D721Med (cell line): ENCODE data around the gene SLC39A11.

Experiments
- DNase-seq: peaks from one replicate; pipeline ENCODE4 v3.0.0; 2011; ENCODE audit warnings: low spot score; ENCODE audit not compliant: insufficient read length
- FAIRE-seq: peaks from 2 replicates; lab custom pipeline; 2011; peaks lifted over from hg19 to GRCh38; lab: Jason Lieb, UNC
- TF ChIP-seq, protein P1 (sequence below): IDR thresholded peaks from 2 replicates; pipeline ENCODE4 v1.5.1; 2012; ENCODE audit warnings: mild to moderate bottlenecking, control low read depth; ENCODE audit not compliant: insufficient read depth; ENCODE audit errors: missing control alignments

SLC39A11 gene

DNA sequence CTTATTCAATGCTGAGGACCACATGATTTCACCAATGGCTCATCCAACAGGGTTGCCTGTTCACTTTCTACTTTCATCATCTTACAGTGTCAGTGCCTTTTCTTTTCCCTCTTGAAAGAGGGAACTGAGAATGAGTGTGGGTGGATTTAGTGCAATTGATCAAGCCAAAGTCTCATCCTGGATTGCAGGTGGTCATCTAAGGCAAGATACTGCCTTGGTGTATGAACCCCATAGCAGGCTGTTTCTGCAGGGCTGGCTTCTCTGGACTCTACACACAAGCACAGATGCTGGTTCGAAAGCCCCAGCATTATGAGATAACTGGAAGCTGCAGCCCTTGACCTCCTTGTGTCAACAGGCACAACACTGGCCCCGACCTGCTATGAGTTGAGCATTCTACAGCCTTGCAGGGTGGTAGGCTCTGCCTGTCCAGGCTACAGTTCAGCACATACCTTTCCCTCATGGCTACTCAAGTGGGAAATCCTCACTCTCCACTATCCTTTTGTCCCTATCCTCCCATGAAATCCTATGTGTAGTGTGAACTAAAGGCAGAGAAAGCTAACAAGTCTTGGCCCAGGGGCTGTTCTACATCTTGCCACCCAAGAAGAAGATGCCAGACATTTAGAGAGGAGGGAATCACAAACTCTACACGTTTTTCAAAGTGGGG is 358.7 kb downstream of the SLC39A11 start:
- FAIRE-seq (no peak), DNase-seq (no peak)
- TF ChIP-seq, protein P1, sequence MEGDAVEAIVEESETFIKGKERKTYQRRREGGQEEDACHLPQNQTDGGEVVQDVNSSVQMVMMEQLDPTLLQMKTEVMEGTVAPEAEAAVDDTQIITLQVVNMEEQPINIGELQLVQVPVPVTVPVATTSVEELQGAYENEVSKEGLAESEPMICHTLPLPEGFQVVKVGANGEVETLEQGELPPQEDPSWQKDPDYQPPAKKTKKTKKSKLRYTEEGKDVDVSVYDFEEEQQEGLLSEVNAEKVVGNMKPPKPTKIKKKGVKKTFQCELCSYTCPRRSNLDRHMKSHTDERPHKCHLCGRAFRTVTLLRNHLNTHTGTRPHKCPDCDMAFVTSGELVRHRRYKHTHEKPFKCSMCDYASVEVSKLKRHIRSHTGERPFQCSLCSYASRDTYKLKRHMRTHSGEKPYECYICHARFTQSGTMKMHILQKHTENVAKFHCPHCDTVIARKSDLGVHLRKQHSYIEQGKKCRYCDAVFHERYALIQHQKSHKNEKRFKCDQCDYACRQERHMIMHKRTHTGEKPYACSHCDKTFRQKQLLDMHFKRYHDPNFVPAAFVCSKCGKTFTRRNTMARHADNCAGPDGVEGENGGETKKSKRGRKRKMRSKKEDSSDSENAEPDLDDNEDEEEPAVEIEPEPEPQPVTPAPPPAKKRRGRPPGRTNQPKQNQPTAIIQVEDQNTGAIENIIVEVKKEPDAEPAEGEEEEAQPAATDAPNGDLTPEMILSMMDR = no peak

DNA sequence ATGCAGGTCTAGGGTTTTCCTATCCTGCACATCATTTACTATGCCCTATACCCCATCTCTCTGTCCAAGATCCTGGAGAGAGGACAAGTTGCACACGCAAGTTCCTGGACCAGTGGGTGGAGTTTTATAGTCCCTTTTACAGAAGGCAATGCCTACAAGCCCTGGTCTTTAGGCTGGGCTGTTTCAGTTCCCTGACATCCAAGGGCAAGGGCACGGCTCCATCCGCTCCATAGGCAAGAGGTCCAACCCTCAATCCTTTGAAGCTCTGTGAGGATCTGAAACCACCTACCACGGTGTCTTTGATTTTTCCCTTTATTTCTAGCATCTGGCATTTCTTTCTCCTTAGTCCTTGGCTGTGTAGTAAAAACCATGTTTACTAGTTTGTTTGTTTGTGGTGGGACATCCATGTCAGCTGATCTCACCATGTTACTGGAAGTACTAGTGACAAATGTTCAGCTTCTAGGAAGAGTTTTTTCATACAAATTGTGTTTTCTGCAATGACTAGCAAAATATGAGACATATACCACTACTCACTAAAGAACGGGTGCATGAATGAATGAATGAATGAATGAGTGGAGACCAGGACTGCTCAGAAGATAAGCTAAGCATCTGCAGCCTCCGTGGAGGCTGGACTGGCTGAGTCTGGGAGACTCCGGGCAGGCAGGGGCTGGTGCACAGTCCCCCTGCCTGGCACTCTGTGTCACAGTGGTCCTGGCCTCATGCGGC is 359.4 kb downstream of the SLC39A11 start:
- TF ChIP-seq, protein P1 = no peak
- FAIRE-seq (no peak), DNase-seq (no peak)

DNA sequence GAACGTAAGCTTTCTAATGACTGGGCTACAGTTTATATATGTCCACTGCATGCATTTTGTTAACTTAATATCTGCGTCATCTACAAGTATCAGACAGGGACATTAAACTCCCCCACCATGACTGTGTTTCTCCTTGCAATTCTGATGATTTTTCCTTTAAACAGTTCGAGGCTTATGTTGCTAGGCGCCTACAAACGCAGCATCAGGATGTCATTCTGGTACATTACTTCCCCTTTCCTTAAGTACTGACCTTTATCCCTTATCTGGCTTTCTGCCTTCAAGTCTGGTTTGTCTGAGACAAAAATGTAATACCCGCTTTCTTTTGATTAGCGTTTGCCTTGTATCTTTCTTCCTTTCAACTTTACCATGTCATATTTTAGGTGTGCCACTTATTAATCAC is 362.4 kb downstream of the SLC39A11 start:
- FAIRE-seq = no peak
- TF ChIP-seq, protein P1 = no peak
- DNase-seq = no peak

DNA sequence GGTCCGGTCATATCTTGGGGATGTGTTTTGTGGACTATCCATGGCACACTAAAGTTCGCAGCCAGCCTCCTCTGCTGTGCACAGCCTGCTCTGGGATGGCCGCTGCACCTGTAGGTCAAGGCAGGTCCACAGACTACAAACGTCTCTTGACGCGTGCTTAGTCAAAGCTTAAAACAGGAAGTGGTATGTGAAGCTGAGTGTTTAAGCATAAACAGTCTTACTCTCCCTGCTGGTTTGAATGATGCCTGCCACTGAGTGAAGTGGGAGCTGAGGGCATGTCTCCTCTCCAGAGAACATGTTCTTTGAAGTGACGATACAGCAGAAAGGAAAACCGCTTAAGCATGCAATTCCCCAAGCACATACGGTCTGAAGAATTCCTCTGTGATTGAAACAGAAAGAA is 365.6 kb downstream of the SLC39A11 start:
- TF ChIP-seq, protein P1 = no peak
- FAIRE-seq (no peak), DNase-seq (no peak)

DNA sequence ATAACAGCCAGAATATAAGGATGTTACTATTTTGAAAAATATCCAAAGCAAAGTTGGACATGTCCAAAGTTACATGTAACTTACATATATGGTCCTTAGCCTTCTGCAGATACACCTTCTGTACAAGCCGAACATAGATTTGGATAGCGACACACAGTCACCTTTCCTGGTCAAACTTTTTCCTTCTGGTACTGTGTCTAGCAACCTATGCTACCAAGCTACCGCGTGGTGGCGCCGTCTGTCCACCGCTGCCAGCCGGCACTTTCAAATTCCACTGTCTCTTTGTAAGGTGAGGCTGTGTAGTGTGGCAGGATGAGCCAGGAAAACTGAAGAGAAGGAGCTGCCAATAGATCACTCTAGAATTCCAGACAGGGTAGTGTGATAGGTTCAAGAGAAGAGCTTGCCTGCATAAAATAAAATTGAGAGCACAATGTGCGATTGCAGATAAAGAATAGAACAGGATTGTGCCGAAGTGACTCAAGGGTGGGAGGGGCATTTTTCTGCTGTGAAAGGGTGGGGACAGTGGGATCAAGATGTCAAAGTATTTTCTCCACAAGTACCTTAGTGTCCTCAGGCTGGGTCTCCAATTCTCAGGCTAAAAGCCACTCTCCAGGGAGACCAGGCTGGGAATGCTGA is 366.9 kb downstream of the SLC39A11 start:
- peak; percentile 45 for DNase-seq
- TF ChIP-seq, protein P1 = peak; percentile 98
- FAIRE-seq = no peak

DNA sequence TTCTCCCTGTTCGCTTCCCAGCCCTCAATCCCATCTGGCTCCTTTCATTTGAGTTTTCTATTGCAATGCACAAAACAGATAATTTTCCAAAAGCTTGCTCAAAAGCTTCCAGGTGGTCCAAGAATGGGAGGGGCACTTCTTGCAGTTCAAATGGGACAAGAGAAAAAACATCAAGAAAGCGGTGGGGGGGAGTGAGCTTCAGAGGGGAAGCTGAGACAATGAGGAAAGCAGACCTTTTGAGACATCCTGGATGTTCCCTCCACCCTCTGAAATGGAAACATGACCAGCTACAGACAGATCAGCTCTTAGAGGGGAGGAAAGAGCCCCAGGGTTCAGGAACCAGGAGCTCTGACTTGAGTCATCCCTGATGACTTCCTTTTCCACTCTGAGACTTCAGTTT is 368.2 kb downstream of the SLC39A11 start:
- TF ChIP-seq, protein P1 = no peak
- DNase-seq (no peak), FAIRE-seq (no peak)
